ENCODE data around the gene BPIFB1. TPM values are rescaled to one million over a fixed set of nuclear protein-coding genes. Genes with fewer than 3 reads are reported as not detected.

BPIFB1 gene
- total RNA-seq, 1 donor from 2014 or later: not detected

DNA sequence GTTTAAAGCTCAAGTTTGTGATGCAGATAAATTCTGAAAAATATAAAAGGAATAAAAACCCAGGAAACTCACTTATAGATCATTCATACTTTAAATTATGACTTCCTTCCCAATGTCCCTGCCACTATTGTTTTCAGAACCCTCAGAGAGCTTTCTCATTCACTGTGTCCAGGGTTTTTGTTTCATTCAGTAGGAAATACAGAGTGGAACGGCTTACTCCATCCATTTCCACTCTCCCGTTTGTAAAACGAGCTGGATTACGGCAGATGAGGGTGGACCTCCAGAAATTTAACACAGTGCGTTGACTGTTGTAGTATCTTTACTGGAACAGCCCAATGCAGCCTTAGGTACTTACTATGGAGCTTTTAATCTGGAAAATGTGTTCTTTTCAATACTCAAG is 23.6 kb upstream of the BPIFB1 start:
- Histone ChIP-seq H3K36me3 (no peaks in the 10 kb centered on the region), H3K4me1 (no peaks in the 10 kb centered on the region), H3K27ac (replicated peaks) (no peak overlapping the region), H3K9me3 (replicated peaks) (peaks cover 15% of the 10 kb centered on the region), H3K27me3 (ENCODE audit: low read depth) (peaks cover 52% of the 10 kb centered on the region), H3K4me3 (no peak overlapping the region)
- TF ChIP-seq, protein P1, sequence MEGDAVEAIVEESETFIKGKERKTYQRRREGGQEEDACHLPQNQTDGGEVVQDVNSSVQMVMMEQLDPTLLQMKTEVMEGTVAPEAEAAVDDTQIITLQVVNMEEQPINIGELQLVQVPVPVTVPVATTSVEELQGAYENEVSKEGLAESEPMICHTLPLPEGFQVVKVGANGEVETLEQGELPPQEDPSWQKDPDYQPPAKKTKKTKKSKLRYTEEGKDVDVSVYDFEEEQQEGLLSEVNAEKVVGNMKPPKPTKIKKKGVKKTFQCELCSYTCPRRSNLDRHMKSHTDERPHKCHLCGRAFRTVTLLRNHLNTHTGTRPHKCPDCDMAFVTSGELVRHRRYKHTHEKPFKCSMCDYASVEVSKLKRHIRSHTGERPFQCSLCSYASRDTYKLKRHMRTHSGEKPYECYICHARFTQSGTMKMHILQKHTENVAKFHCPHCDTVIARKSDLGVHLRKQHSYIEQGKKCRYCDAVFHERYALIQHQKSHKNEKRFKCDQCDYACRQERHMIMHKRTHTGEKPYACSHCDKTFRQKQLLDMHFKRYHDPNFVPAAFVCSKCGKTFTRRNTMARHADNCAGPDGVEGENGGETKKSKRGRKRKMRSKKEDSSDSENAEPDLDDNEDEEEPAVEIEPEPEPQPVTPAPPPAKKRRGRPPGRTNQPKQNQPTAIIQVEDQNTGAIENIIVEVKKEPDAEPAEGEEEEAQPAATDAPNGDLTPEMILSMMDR (IDR thresholded peaks at IDR 0.05; ENCODE audit: borderline replicate concordance): no peak
- no peak for DNase-seq
- intact Hi-C loops (cut with micrococcal nuclease): no loop called here

DNA sequence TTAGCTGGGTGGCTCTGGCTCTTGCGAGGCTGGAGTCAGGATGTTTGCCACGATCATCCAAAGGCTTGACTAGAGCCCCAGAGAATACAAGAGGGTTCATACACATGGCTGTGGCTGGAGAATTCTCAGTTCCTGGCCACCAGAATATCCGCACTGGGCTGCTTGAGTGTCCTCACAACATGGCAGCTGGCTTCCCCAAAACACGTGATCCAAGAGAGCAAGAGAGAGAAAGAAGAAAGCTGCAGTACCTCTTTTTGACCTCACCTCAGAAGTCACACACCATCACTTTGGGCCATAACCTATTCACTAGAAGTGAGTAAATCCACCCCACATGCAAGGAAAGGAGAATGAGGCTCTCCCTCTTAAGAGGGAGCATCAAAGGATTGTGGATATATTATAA is 21.5 kb upstream of the BPIFB1 start:
- intact Hi-C loops (cut with micrococcal nuclease): no loop called here
- H3K27ac ChIP-seq (replicated peaks): no peak overlapping the region
- H3K9me3 ChIP-seq (replicated peaks): peaks cover 5% of the 10 kb centered on the region
- H3K27me3 ChIP-seq (ENCODE audit: low read depth): peaks cover 66% of the 10 kb centered on the region
- H3K4me1 ChIP-seq: no peaks in the 10 kb centered on the region
- DNase-seq: no peak
- no peak overlapping the region for H3K4me3 ChIP-seq
- TF ChIP-seq, protein P1 (IDR thresholded peaks at IDR 0.05; ENCODE audit: borderline replicate concordance): no peak
- no peaks in the 10 kb centered on the region for H3K36me3 ChIP-seq

DNA sequence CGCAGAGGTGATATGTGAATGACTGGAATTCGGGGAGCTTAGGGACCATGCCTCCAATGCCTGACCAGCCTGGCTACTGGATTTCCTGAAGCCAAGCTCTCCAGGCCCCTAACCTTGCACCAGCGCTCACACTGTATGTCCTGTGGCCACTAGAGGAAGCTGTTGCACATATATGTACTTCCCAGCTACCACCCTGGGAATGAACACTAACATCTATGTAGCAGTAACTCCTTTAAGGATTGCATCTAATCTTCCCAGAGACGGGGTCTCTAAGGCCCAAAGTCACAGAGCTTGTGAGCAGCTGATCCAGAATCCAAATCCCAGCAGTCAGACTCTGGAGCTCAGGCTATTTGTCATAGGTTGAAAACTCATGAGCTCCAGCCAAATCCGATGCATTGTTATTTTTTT is 20.4 kb upstream of the BPIFB1 start:
- intact Hi-C loops (cut with micrococcal nuclease): no loop called here
- no peaks in the 10 kb centered on the region for H3K4me1 ChIP-seq
- TF ChIP-seq, protein P1 (IDR thresholded peaks at IDR 0.05; ENCODE audit: borderline replicate concordance): peak; percentile 49
- H3K27ac ChIP-seq (replicated peaks): no peak overlapping the region
- DNase-seq: no peak
- no peaks in the 10 kb centered on the region for H3K36me3 ChIP-seq
- H3K4me3 ChIP-seq: no peak overlapping the region
- peaks cover 5% of the 10 kb centered on the region for H3K9me3 ChIP-seq (replicated peaks)
- peaks cover 71% of the 10 kb centered on the region for H3K27me3 ChIP-seq (ENCODE audit: low read depth)

DNA sequence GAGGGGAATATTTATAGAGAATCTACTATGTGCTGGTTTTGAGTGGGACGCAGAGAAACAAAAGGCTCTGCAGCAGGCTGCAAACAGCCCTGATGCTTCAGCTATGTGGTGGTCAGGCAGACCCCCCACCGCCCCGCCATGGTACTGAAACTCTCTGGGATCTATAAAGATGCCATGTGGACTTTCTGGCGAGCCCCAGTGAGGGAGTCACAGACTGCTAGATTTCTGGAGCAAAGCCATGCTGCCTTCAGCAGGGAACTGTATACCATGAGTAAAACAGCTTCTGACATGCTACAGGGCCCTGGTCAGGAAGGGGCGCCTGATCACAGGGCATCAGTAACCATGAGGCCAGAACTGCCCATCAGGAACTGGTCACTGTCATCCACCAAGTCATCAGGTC is 19.2 kb upstream of the BPIFB1 start:
- peaks cover 5% of the 10 kb centered on the region for H3K9me3 ChIP-seq (replicated peaks)
- intact Hi-C loops (cut with micrococcal nuclease): no loop called here
- TF ChIP-seq, protein P1 (IDR thresholded peaks at IDR 0.05; ENCODE audit: borderline replicate concordance): no peak
- peaks cover 80% of the 10 kb centered on the region for H3K27me3 ChIP-seq (ENCODE audit: low read depth)
- H3K27ac ChIP-seq (replicated peaks): no peak overlapping the region
- H3K4me3 ChIP-seq: no peak overlapping the region
- no peak for DNase-seq
- no peaks in the 10 kb centered on the region for H3K36me3 ChIP-seq
- H3K4me1 ChIP-seq: no peaks in the 10 kb centered on the region

DNA sequence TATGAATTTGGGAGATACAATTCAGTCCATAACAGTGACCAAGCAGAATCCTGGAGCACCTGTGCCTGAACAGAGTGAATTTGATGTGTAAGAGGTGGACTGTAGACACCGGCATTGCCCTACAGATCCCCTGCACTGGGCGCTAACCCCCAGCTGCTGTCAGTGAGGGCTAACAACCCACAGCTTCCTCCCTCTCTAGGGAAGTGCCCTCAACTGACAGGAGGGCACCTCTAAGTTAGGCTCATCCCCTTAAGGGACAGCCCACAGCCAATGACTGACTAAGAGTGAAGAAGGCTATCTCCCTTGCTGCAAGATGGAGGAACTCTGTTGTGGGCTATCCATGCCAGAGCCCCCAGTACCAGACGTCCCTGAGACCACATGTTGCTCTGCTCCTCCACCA is 15.3 kb upstream of the BPIFB1 start:
- intact Hi-C loops (cut with micrococcal nuclease): no loop called here

More for the DNA sequence above, 15.3 kb upstream of the BPIFB1 start:
- TF ChIP-seq, protein P1 (IDR thresholded peaks at IDR 0.05; ENCODE audit: borderline replicate concordance): no peak
- no peak overlapping the region for H3K4me3 ChIP-seq
- peaks cover 84% of the 10 kb centered on the region for H3K27me3 ChIP-seq (ENCODE audit: low read depth)
- no peaks in the 10 kb centered on the region for H3K4me1 ChIP-seq
- no peaks in the 10 kb centered on the region for H3K9me3 ChIP-seq (replicated peaks)
- no peak for DNase-seq
- no peak overlapping the region for H3K27ac ChIP-seq (replicated peaks)
- H3K36me3 ChIP-seq: no peaks in the 10 kb centered on the region

All from left ventricle myocardium inferior (tissue), 1 donor.